Right kidney (tissue), 1 donor: ENCODE data around the gene ARHGEF17.
"Not testable (repeated sequence)": the region's sequence is repeated elsewhere in the genome, so short reads cannot be mapped to it uniquely, and the experiment has no call there.

Experiments
- DNase-seq: peaks from one replicate; pipeline ENCODE4 v3.0.0-alpha.2; 2016

Gene ARHGEF17

GRCh38 chr11:73270855-73271477 lies 37.1 kb upstream of the ARHGEF17 start:
- DNase-seq, result no peak

GRCh38 chr11:73271478-73271865 lies 36.6 kb upstream of the ARHGEF17 start:
- DNase-seq, result not testable (repeated sequence)

DNA sequence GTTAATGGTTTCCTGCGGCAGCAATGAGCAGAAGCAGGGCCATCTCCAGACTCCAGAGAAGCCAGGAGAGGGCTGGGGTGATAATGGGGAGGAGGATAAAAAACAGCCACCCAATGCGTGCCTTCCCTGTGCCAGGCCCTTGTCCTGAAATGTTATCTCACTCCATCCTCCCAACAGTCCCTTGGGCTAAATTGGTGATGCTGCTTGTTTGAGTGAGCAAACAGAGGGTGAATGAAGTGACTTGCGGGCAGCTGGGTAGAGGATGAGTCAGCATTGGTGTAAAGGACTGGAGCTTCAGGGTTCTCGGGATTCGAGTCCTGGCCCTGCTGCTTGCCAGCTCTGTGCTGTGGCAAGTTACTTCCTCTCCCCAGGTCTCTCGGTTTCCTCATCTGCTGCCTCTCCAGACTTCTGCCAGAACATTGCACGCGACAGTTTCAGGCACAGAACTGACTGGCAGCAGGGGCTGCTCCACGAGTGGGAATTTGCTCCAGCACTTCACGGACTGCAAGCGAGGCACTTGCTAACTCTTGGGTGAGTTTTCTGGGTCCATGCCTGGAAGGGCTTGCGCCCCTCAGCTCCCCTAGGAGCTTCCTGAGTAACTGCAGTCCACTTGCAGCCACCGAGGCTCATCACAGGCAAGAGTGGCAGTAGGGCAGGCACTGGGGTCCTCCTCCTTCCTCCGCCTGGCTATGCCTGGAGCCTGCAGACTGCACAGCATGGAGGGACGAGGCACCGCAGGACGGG lies 36.0 kb upstream of the ARHGEF17 start, which contains the start of gene P2RY6:
Gene P2RY6 (plus strand): TSS at position 403 of the 744 bp plus-strand sequence. CDS start 24,181 bp downstream, outside the sequence.
- DNase-seq, result no peak

DNA sequence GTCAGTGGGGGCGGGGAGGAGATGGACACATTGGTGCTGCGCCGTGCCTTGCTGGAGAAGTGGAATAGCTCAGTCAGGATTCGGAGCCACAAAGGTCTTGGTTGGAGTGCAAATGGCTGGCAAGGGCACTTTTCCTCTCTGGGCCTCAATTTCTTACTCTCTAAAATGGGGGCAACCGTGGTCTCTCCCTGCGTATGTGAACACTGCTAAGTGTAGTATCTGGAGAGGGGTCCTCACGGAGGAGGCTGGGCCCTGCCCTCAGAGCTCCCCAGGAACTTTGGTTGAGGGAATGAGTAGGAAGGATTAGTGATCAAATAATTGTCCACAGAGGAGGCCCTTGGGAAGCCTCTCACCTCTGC lies 35.4 kb upstream of the ARHGEF17 start:
- DNase-seq, result no peak

GRCh38 chr11:73273222-73273895 lies 34.7 kb upstream of the ARHGEF17 start:
- no peak for DNase-seq

DNA sequence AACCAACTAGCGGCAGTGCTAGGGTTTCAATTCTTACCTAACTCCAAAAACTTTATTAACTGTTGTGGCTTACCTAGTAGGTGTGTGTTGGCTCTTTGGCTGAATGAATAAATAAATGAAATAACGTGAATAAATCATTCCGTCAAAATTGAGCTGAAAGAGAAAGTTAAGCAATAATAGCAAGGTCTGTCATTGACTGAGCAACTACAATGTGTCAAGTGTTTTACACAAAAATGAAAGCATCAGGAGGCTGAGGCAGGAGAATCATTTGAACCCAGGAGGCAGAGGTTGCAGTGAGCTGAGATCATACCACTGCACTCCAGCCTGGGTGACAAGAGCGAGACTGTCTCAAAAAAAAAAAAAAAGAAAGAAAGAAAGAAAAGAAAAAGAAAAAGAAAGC lies 33.9 kb upstream of the ARHGEF17 start:
- not testable (repeated sequence) for DNase-seq

- no peak for DNase-seq
Measured at GRCh38 chr11:73274722-73275380, 33.2 kb upstream of the ARHGEF17 start.

GRCh38 chr11:73275381-73275750 lies 32.7 kb upstream of the ARHGEF17 start:
- DNase-seq, result no peak

DNA sequence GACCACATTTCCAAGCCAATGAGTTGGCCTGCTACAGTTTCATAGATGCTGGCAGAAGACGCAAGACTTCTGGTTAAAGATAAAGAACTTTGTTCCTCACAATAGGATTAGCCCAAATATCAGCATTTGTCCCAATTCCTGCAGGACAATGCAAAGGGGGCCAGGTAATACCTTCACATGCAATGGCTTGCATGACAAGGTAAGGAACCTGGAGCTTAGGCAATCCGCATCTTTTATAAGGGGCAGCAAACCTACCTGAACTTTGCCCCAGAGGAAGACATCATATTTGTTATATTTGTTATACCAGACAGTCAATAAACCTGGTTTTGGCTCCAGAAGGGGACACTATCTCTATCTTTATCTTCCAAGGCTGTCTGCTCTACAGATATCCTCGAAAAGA lies 30.6 kb upstream of the ARHGEF17 start:
- DNase-seq, result no peak

DNA sequence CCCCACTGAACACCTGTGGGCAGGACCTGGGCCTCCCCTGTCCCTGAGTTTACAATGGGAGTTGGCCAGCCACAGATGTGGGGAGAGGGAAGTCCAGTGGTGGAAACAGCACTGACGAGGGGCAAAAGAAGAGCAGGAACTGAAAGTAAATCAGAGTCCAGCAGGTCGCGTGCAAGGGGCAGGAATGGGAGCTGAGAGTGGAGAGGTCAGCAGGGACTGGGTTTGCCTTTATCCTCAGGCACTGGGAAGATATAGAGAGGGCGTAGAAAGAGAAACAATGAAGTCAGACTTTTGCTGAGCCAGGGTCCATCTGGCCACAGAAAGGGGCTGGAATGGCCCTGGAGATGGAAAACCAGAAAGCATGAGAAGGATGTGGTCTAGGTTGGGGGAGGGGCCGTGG lies 27.4 kb upstream of the ARHGEF17 start:
- DNase-seq, result no peak

- DNase-seq, result no peak
Measured at GRCh38 chr11:73281201-73281741, 26.8 kb upstream of the ARHGEF17 start.

DNA sequence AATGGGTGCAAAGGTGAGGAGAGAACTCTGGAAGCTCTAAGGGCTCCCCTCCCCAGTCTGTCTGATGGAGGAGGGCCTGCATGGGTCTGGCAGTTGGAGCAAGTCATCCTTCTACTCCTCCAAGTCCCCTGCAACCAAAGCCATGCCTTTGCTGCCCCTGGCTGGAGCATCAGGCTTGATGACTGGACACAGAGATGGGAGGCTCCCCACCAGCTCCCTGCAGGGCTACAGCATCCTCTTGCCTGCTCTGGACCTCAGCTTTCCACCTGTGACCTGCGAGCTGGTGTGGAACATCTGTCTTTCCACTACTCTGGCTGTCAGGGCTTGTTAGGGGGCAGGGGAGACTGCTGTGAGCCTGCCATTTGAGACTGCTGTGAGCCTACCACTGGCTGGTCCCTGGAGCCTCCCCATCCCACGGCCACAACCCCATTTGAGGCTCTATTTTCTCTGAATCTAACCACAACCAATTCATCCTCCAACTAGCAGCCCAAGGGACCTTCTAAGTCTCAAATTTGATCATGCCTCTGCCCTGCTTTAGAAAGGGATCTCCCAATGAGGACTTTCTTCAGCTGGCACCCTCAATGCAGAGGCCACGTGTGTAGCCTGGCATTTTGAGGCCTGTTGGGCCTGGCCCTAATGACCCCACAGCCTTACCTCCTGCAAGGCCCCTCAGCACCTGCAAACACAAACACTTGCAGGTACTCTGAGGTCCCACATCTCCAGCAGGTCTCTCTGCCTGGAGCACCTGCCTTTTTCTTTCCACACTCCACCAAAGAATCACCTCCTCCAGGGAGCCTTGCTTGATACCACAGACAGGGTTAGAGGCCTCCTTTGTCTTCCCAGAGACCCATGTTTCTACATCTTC lies 26.0 kb upstream of the ARHGEF17 start:
- no peak for DNase-seq

GRCh38 chr11:73283276-73284000 lies 24.6 kb upstream of the ARHGEF17 start:
- no peak for DNase-seq

DNA sequence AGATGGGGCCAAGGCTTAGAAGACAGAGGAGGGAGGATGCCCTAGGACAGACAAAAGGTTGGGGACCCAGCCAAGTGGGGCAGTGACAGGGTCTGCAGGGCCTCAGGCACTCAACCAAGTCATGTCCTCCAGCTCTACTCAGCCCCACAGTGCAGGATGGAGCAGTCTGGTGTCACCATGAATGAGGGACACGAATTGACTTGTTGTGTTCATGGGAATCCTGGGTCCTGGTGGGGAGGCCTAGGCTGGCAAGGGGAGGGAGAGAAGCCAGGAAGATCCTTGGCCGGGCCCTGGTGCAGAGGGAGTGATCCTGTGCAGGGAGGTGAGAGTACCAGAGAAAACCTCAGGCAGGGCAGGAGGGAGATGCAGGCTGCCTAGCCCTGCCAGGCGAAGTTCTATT lies 24.0 kb upstream of the ARHGEF17 start:
- no peak for DNase-seq

DNA sequence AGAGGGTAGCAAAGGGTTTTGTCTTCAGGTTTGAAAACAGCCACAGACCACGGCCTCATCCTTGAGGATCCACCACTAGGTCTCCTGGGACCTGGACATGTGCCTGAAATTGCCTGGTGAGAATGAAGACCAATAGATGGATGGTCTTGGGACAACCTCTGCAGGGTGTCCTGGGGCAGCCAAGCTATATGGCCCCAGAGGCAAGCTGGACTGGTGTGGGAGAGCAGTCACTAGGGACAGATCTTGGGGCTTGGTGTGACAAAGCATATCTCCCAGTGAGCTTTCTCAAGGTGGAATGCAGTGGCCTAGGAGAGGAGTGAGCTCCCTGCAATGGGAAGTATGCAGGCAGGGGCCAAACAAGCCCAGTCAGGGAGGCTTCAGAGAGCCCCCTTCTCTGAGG lies 22.4 kb upstream of the ARHGEF17 start:
- no peak for DNase-seq

- DNase-seq, result no peak
Measured at GRCh38 chr11:73286240-73286810, 21.8 kb upstream of the ARHGEF17 start.

DNA sequence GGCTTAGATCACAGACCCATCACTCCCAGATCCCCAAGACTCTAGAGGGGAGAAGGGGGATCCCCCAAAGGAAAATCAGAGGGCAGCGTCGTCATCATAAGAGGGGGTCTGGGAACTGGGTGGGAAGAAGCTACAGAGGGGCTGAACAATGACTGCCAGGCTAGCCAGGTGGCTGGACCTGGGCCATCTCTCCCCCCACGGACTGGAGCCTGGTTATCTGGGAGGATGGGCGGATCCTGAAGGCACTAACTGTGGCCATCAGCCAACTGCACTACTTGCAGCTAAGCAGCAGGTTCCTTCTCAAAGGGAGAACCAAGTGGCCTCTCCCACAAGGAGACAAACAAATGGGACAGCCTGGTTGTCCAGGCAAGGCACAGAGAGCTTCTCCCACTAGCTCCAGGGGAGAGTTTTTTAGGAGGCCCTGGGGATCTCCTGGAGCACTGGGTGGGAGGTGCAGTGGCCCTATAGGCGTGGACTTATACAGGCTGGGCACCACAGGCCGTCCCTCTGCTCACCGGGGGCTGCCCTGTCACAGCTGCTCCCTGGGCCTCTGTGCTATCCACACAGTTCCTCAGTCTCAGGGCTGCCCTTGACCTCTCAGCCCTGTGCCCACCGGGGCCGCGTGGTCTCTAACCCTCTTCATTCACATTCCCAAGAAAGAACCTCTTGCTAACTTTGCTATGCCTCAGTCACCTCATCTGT lies 20.5 kb upstream of the ARHGEF17 start:
- DNase-seq, result no peak

- no peak for DNase-seq
Measured at GRCh38 chr11:73288192-73288872, 19.7 kb upstream of the ARHGEF17 start.
